ENCODE results near the gene PDGFD. TPM values are rescaled to one million over a fixed set of nuclear protein-coding genes. Genes with fewer than 3 reads are reported as not detected.

The PDGFD gene
- total and polyA plus RNA-seq, 12 donors: 6.0 to 17.5 (median 10.7) TPM

DNA sequence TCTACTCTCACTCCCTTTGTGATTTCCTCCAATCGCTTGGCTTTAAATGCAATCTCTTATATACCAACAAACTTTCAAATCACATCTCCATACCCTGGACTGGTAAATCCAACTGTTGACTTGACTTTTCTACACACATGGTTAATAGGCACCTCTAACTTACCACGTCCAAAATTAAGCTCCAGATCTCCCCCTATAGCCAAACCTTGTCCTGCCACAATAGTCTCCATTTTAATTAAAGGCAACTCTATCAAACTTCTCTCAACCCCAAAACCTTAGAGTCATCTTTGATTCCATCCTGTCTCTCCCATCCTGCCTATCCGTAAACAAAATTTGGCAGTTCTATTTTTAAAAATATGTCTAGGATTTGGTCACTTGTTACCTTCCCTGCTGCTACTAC is 269.3 kb downstream of the PDGFD start:
- H3K36me3 ChIP-seq: no peaks in the 10 kb centered on the region
- H3K4me3 ChIP-seq: no peak overlapping the region
- H3K27ac ChIP-seq: no peak overlapping the region
- WGBS, 2 donors: 83 to 84% methylated on average over 3 of the region's 3 CpGs
- TF ChIP-seq, protein P1, sequence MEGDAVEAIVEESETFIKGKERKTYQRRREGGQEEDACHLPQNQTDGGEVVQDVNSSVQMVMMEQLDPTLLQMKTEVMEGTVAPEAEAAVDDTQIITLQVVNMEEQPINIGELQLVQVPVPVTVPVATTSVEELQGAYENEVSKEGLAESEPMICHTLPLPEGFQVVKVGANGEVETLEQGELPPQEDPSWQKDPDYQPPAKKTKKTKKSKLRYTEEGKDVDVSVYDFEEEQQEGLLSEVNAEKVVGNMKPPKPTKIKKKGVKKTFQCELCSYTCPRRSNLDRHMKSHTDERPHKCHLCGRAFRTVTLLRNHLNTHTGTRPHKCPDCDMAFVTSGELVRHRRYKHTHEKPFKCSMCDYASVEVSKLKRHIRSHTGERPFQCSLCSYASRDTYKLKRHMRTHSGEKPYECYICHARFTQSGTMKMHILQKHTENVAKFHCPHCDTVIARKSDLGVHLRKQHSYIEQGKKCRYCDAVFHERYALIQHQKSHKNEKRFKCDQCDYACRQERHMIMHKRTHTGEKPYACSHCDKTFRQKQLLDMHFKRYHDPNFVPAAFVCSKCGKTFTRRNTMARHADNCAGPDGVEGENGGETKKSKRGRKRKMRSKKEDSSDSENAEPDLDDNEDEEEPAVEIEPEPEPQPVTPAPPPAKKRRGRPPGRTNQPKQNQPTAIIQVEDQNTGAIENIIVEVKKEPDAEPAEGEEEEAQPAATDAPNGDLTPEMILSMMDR (IDR thresholded peaks at IDR 0.05): no peak
- peaks cover 0 to 12% (median 5%) of the 10 kb centered on the region in 11 donors for H3K9me3 ChIP-seq
- DNase-seq (no peak), ATAC-seq (no peak)
- intact Hi-C loops (cut with DNase I): no loop called here
- no peaks in the 10 kb centered on the region for H3K27me3 ChIP-seq
- H3K4me1 ChIP-seq: peaks cover 0 to 11% (median 0%) of the 10 kb centered on the region in 9 donors

DNA sequence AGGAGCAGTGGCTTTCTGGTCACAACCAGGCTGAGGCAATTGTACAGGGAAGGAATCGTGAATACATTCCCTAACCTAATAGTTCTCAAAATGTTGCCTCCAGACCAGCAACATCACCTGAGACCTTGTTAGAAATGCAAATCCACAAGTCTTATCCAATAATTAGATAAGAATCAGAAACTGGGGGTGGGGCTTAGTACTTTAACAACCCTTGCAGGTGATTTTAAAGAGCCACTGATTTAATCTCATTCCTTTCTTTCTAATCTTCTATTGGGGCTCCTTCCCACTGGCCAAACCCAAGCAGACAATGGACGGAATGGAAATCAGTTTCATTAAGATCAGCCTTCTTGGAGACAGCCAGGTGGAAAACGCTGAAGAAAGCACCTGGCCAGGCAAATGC is 269.9 kb downstream of the PDGFD start:
- DNase-seq (no peak), ATAC-seq (no peak)
- TF ChIP-seq, protein P1 (IDR thresholded peaks at IDR 0.05): no peak
- H3K36me3 ChIP-seq: no peaks in the 10 kb centered on the region
- 92 to 94% methylated on average over 3 of the region's 3 CpGs for WGBS, 2 donors
- no peak overlapping the region for H3K4me3 ChIP-seq
- H3K4me1 ChIP-seq: peaks cover 0 to 11% (median 0%) of the 10 kb centered on the region in 9 donors
- H3K9me3 ChIP-seq: peaks cover 0 to 14% (median 5%) of the 10 kb centered on the region in 11 donors
- H3K27me3 ChIP-seq: no peaks in the 10 kb centered on the region
- H3K27ac ChIP-seq: no peak overlapping the region
- intact Hi-C loops (cut with DNase I): no loop called here

DNA sequence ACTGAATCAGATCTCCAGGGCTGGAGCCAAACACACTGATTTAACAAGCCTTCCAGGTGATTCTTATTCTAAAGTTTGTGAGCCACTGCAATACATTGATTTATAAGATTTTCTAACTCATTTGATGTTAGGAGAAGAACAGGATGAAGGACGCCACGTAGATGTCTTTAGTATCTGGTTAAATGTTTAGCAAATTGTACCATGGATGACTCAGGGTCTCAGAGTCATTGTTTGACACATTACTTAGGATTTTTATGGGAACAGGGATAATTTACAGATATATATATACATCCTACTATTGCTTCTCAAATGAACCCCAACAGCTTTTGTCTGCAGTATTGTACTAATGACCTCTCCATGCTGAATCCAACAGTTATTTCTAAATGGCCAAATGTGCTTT is 270.6 kb downstream of the PDGFD start:
- H3K9me3 ChIP-seq: peaks cover 0 to 14% (median 5%) of the 10 kb centered on the region in 11 donors
- no peak for DNase-seq
- intact Hi-C loops (cut with DNase I): no loop called here
- ATAC-seq: no peak
- no peak overlapping the region for H3K4me3 ChIP-seq
- 93 to 97% methylated on average over 2 of the region's 2 CpGs for WGBS, 2 donors
- H3K36me3 ChIP-seq: no peaks in the 10 kb centered on the region
- H3K27ac ChIP-seq: no peak overlapping the region
- peaks cover 0 to 11% (median 0%) of the 10 kb centered on the region in 9 donors for H3K4me1 ChIP-seq
- no peaks in the 10 kb centered on the region for H3K27me3 ChIP-seq
- TF ChIP-seq, protein P1 (IDR thresholded peaks at IDR 0.05): no peak

DNA sequence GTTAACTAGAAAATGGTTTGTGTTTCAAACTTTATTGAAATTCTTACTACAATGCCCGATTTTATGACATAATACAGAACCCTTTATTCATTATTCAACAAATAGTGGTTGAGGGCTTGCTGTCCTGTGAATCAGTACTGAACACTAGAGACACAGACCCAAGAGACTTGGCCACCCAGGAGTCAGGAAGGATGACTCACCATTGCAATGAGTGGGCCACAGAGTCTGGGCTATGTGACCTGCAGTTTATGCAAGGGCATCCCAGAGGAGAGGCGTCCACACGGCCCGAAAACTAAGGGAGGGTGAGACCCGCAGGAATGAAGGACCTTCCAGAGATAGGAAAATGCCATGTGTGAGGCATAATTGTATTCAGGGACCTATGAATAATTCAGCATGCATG is 271.3 kb downstream of the PDGFD start:
- intact Hi-C loops (cut with DNase I): no loop called here

More for the DNA sequence above, 271.3 kb downstream of the PDGFD start:
- Histone ChIP-seq H3K27me3 (no peaks in the 10 kb centered on the region), H3K4me1 (peaks cover 0 to 7% (median 0%) of the 10 kb centered on the region in 9 donors), H3K36me3 (no peaks in the 10 kb centered on the region), H3K4me3 (no peak overlapping the region), H3K9me3 (peaks cover 0 to 14% (median 5%) of the 10 kb centered on the region in 11 donors), H3K27ac (no peak overlapping the region)
- TF ChIP-seq, protein P1 (IDR thresholded peaks at IDR 0.05): no peak
- DNase-seq (no peak), ATAC-seq (no peak)
- 72 to 80% methylated on average over 5 of the region's 5 CpGs for WGBS, 2 donors

All from heart right ventricle (tissue), 16 donors.